ENCODE data around the gene SLC6A11. TPM values are rescaled to one million over a fixed set of nuclear protein-coding genes. Genes with fewer than 3 reads are reported as not detected.

Gene SLC6A11
- total RNA-seq, 4 donors from 2014 or later = 0.30 to 0.44 (median 0.42) TPM; not detected in 1

DNA sequence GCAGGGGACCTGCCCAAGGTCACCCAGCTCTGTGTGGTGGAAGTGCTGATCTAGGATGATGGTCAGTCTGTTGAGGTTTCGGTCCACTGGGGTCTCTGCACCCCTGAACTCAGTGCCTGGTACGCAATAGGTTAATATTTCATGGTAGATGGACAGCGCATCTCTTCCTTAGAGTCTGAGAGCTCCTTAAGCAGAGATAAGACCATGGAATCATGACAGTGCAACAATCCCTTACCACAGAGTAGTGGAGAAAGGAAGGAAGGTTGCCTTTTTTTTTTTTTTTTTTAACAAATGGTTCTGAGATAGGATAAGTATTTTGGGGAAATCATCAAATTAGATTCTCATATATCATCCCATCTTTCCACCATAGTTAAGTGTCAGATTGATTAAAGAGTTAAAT is 96.8 kb downstream of the SLC6A11 start:
- Histone ChIP-seq H3K27ac (no peak overlapping the region), H3K27me3 (no peaks in the 10 kb centered on the region), H3K4me3 (no peak overlapping the region), H3K36me3 (no peaks in the 10 kb centered on the region), H3K9me3 (peaks cover 0 to 10% (median 3%) of the 10 kb centered on the region in 4 donors), H3K4me1 (no peaks in the 10 kb centered on the region)
- DNase-seq (ENCODE audit: low spot score in 2 of 2) = no peak
- WGBS, 2 donors = 85 to 86% methylated on average over 3 of the region's 3 CpGs
- TF ChIP-seq POLR2A (IDR thresholded peaks at IDR 0.05) = no peak
- TF ChIP-seq EP300 (IDR thresholded peaks at IDR 0.05) = no peak
- TF ChIP-seq CTCF (IDR thresholded peaks at IDR 0.05) = no peak

DNA sequence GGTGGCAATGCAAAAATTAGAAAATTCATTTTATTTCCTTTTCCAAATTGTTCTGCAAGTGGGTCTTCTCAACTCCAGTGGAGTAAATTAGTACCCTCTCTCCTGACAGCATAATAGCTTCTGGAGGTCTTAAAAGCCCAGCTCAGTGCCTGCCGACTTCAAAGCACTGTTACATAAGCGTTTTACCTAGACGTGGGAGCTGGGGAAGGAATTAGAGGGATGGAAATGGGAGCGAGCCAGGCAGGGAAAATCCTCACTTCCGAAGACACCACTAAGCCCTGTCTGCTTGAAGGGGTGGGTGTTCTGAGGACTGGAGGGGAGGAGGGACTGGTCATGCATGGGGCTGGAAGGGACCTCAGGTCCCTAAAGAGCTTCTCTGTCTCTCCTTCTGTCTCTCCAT is 99.3 kb downstream of the SLC6A11 start:
- DNase-seq (ENCODE audit: low spot score in 2 of 2) = no peak
- Histone ChIP-seq H3K9me3 (peaks cover 0 to 5% (median 0%) of the 10 kb centered on the region in 4 donors), H3K4me3 (no peak overlapping the region), H3K27me3 (no peaks in the 10 kb centered on the region), H3K36me3 (no peaks in the 10 kb centered on the region), H3K4me1 (no peaks in the 10 kb centered on the region), H3K27ac (no peak overlapping the region)
- WGBS, 2 donors = 21 to 27% methylated on average over 5 of the region's 5 CpGs
- no peak for TF ChIP-seq EP300 (IDR thresholded peaks at IDR 0.05)
- TF ChIP-seq CTCF (IDR thresholded peaks at IDR 0.05) = no peak
- no peak for TF ChIP-seq POLR2A (IDR thresholded peaks at IDR 0.05)

DNA sequence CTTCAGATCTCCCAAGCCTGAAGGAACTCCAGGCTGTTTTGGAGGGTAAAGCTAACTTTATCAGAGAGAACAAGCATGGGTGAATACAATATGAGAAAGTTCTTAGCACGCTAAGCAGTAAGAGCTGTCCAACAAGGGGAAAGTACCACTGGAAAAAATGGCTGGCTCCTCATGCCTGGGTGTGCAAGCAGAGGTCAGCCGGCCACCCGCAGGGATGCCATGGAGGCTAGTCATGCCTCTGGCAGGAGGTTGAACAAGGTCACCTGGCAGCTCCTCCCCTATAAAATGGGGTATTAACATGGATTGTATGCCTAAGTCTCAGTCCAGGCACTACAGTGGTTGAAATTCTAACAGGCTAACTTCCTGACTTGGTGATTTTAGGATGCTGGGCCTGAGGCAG is 101.1 kb downstream of the SLC6A11 start:
- DNase-seq (ENCODE audit: low spot score in 2 of 2) = no peak
- Histone ChIP-seq H3K27ac (no peak overlapping the region), H3K4me1 (no peaks in the 10 kb centered on the region), H3K36me3 (no peaks in the 10 kb centered on the region), H3K27me3 (no peaks in the 10 kb centered on the region), H3K9me3 (peaks cover 0 to 8% (median 0%) of the 10 kb centered on the region in 4 donors), H3K4me3 (no peak overlapping the region)
- 53 to 63% methylated on average over 3 of the region's 3 CpGs for WGBS, 2 donors
- no peak for TF ChIP-seq CTCF (IDR thresholded peaks at IDR 0.05)
- TF ChIP-seq EP300 (IDR thresholded peaks at IDR 0.05) = no peak
- no peak for TF ChIP-seq POLR2A (IDR thresholded peaks at IDR 0.05)

DNA sequence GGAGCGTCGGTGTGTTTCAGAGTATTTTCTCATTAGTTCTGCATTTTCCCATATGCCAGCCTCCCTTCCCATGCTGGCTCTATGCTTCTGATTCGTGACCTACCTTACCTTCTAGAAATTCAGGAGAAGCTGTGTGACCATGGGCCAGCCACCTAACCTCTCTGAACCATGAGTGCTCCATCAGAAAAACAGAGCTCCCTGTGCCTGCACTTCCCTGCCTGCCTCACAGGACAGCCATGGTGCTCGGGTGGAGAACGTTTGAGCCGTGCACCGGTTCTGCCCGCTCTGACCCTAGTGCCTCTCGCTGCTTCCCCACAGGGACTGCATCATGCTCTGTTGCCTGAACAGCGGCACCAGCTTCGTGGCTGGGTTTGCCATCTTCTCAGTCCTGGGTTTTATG is 102.0 kb downstream of the SLC6A11 start:
- no peak overlapping the region for H3K27ac ChIP-seq
- no peaks in the 10 kb centered on the region for H3K27me3 ChIP-seq
- DNase-seq (ENCODE audit: low spot score in 2 of 2) = no peak
- H3K9me3 ChIP-seq = peaks cover 0 to 8% (median 0%) of the 10 kb centered on the region in 4 donors
- no peak for TF ChIP-seq POLR2A (IDR thresholded peaks at IDR 0.05)
- no peak for TF ChIP-seq EP300 (IDR thresholded peaks at IDR 0.05)
- TF ChIP-seq CTCF (IDR thresholded peaks at IDR 0.05) = no peak
- no peak overlapping the region for H3K4me3 ChIP-seq
- H3K36me3 ChIP-seq = no peaks in the 10 kb centered on the region
- WGBS, 2 donors = 90 to 91% methylated on average over 11 of the region's 11 CpGs
- H3K4me1 ChIP-seq = no peaks in the 10 kb centered on the region

- TF ChIP-seq CTCF (IDR thresholded peaks at IDR 0.05) (no peak), EP300 (IDR thresholded peaks at IDR 0.05) (no peak), POLR2A (IDR thresholded peaks at IDR 0.05) (no peak)
- no peak for DNase-seq (ENCODE audit: low spot score in 2 of 2)
- 70 to 72% methylated on average over 5 of the region's 5 CpGs for WGBS, 2 donors
- Histone ChIP-seq H3K27ac (no peak overlapping the region), H3K27me3 (no peaks in the 10 kb centered on the region), H3K4me1 (no peaks in the 10 kb centered on the region), H3K4me3 (no peak overlapping the region), H3K9me3 (peaks cover 0 to 14% (median 2%) of the 10 kb centered on the region in 4 donors), H3K36me3 (no peaks in the 10 kb centered on the region)
Measured at GRCh38 chr3:10919636-10920035, 103.6 kb downstream of the SLC6A11 start.

Data from tibial nerve (tissue), 4 donors.